HG03159 (cell line): ENCODE measurements around the gene CD226.
"Not testable (repeated sequence)": the region's sequence is repeated elsewhere in the genome, so short reads cannot be mapped to it uniquely, and the experiment has no call there.

Source experiments
- ATAC-seq: cut with Tn5 transposase; IDR thresholded peaks from one replicate; pipeline ENCODE4 v1.9.1; 2021; ENCODE audit warnings: mild to moderate bottlenecking, moderate library complexity; ENCODE audit not compliant: unreplicated experiment

The CD226 gene

DNA sequence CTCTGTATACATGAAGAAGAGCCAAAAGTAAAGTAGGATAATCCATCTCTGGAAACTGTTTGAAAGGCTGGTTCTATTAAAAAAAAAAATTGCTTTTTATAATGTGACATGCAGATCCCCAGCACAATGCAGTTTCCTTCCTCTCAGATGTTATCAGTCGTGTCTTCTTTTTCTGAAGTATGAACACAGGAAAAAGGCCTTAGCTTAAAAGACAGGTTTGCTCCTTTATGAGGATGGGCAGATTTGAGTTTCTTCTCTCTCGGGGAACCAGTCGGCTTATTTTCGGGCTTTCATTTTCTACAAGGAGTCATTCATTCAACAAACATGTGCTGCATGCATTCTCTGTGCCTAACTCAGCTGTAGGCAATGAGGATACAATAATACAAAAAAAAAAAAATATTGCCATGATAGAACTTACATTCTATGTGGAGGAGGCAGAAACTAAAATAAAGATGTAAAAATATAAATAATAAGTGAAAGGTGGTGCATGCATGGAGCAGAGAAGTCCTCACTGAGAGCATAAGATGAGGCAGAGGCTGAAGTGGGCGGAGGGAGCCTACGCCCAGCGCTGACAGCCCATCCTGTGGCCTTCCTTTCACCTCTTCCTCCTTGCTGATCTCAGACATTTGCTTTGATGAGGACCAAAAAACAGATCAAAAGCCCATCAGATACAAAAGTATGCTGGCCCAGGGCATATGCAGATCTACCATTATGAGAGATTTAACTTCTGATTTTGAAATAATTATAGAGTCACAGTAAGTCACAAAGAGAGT, at the start of gene CD226:
Gene CD226 (minus strand): TSS at position 513 of the 773 bp plus-strand sequence. CDS start 467 bp downstream, at position 46.
- no peak for ATAC-seq

GRCh38 chr18:69996951-69997798, 49.5 kb upstream of the CD226 start:
- ATAC-seq: no peak

- no peak for ATAC-seq
Observed at GRCh38 chr18:69996417-69996816, 48.7 kb upstream of the CD226 start.

GRCh38 chr18:69995774-69996173, 48.1 kb upstream of the CD226 start:
- ATAC-seq: no peak

DNA sequence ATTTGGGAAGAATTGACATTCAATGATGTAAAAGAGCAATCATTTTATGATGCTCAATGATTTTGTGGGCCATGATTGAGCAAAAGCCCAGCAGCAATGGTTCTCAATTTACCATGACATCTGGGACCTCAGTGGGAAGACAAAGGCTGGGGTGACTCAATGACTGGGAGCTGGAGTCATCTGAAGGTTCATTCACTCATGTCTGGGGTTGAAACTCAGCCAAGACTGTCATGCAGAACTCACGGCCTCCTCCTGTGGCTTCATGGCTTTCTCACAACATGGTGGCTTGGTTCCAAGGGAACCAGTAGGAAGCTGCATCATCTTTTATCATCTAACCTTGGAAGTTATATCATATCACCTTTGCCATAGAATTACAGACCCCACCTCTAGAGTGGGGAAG, 45.1 kb upstream of the CD226 start:
- no peak for ATAC-seq

GRCh38 chr18:69987870-69988269, 40.2 kb upstream of the CD226 start:
- no peak for ATAC-seq

GRCh38 chr18:69985239-69985638, 37.6 kb upstream of the CD226 start:
- ATAC-seq: no peak

DNA sequence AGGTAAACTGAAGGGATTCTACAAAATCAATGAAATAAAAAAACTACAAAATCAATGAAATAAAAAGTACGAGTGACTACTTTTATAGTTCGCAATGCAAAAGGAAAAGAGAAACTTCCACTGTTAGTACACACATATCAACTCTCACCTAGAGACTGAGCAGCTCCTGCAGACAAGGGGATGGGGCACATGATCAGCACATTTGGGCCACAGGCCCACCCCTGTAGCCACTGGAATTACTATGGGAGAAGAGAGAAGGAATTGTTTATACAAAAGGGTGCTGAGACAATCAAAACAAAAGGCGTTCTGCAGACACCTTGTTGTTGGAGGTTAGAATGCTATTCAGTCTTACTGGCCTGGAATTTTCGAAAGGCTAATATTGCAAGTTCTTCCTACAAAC, 34.7 kb upstream of the CD226 start:
- ATAC-seq: no peak

GRCh38 chr18:69981948-69982347, 34.3 kb upstream of the CD226 start:
- peak; percentile 67 for ATAC-seq

DNA sequence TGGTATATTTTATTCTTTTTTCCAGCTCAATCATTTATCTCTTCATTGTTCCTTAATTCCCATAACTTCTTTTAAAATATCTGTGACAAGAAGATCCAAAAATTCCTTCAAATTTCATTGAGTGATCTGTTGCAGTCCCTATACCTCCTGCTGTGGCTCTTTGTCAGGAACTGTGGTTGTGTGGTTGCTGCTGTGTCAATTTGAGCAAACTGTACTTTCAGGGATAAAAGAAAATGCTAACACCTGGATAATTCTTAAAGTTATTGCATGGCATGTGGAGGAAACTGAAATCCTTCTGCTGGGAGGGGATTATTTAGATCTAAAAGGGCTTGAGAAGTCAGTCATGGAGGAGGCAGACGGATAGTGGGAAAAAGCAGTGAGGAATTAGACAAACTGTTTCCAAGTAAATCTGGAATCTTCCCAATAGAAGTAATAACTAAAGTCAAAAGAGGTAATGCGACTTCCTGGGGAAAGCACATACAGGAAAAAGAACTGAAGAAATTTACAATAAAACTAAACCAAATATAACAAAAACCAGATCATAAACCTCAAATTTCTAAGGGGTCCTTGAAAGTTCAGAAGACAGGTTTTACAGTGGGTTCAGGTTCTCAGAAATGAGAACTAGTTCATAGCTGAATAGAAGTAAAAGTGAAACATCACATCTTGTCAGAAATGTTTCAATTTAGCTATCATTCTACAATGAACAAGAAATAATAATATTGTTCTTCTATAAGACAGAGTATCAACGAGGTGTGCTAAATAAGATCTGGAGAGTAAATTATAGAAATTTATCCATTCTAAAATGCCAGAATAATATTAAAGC, 33.5 kb upstream of the CD226 start:
- peak; percentile 38 for ATAC-seq

- no peak for ATAC-seq
Observed at GRCh38 chr18:69980509-69980908, 32.8 kb upstream of the CD226 start.

GRCh38 chr18:69978732-69979715, 31.4 kb upstream of the CD226 start:
- peak; percentile 70 for ATAC-seq

DNA sequence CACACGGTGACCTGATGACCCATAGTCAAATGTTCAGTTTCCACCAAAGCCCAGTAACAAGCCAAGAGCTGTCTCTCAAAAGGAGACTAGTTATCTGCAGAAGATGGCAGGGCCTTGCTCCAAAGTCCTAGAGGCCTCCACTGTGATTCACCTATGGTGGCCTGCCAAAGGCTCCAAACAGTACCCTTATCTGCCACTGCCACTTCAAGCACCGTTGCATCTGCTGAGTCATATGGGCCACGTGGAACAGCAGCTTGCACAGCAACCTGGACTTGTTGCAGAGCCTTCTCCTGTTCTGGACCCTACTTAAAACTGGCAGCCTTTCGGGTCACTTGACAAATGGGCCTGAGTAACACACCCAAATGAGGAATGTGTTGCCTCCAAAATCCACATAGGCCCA, 27.6 kb upstream of the CD226 start:
- ATAC-seq: not testable (repeated sequence)

DNA sequence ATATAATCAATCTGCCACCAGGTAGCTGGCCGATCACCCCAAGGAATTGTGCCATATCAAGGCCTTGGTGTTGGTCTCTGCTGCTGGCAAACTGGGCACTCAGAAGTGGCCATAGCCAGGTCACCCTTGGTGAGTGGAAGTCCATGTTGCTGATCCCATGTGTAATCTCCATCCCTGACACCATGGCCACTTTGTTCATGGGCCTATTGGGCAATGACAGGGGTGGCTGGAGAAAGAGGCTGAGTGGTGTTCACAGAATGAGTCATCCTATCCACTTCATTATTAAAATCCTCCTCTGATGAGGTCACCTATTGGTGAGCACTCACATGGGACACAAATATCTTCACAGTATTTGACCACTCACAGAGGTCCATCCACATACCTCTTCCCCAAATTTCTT, 26.7 kb upstream of the CD226 start:
- no peak for ATAC-seq

DNA sequence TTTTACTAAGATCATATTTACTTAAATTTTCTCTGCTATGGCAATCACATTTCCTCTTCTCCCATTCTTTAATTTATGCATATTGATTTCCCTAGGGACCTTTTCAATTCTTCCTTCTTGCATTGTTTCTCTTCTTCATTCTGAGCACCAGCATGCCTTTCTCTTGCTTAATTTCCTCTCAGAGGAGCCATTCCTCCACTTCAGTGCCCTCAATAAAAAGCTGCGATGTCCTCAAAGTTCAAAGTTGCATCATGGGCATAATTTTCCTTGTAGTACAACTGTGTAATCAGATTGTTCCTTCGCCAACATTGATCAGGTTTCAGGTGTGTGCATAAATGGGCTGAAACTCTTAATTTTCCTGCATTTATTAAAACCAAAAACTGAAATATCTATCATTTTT, 21.8 kb upstream of the CD226 start:
- no peak for ATAC-seq

DNA sequence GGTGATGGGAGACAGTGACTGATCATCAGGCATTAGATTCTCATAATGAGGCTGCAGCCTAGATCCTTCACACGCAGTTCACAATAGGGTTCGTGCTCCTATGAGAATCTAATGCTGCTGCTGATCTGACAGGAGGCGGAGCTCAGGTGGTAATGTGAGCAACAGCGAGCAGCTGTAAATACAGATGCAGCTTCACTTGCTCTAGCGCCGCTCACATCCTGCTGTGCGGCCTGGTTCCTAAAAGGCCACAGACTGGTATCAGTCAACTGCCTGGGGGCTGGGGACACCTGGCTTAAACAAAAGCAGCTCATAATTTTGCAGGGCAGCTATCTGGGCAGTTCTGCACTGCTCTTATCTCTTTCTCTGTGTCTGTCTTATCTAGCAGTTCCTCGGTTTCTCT, 20.4 kb upstream of the CD226 start:
- ATAC-seq: peak; percentile 65

- ATAC-seq: no peak
Observed at GRCh38 chr18:69963196-69963595, 15.5 kb upstream of the CD226 start.

GRCh38 chr18:69961718-69962117, 14.0 kb upstream of the CD226 start:
- ATAC-seq: no peak

GRCh38 chr18:69958422-69958821, 10.7 kb upstream of the CD226 start:
- peak; percentile 55 for ATAC-seq

GRCh38 chr18:69957747-69958146, 10.1 kb upstream of the CD226 start:
- ATAC-seq: no peak
